RWPE2 (cell line): ENCODE results near the gene CCDC120.

ENCODE experiments used
- ATAC-seq: fragments of 200-7000 bp; cut with Tn5 transposase; 3 replicates; pipeline ENCODE4 v1.9.1; 2021; ENCODE audit warnings: low read depth
- DNase-seq: peaks from one replicate; pipeline ENCODE4 v3.0.0-alpha.2; 2020; ENCODE audit warnings: low spot score
- H3K27ac ChIP-seq: fragments of 450-650 bp; 2 replicates; pipeline ENCODE4 v1.5.1; 2017; ENCODE audit warnings: mild to moderate bottlenecking; ENCODE audit not compliant: poor library complexity, severe bottlenecking
- H3K27me3 ChIP-seq: fragments of 250-450 bp; sonication (Bioruptor Pico); 2 replicates; pipeline ENCODE4 v1.5.1; 2021; ENCODE audit warnings: mild to moderate bottlenecking, moderate library complexity; ENCODE audit not compliant: insufficient read depth, poor library complexity, severe bottlenecking
- H3K36me3 ChIP-seq: fragments of 250-450 bp; sonication (Bioruptor Pico); 2 replicates; pipeline ENCODE4 v1.5.1; 2020; ENCODE audit warnings: low read depth, mild to moderate bottlenecking, moderate library complexity
- H3K4me1 ChIP-seq: fragments of 250-450 bp; sonication (Bioruptor Pico); 2 replicates; pipeline ENCODE4 v1.5.1; 2021; ENCODE audit warnings: mild to moderate bottlenecking, moderate library complexity; ENCODE audit not compliant: insufficient read depth, poor library complexity, severe bottlenecking
- H3K4me3 ChIP-seq: fragments of 250-450 bp; sonication (Bioruptor Pico); 2 replicates; pipeline ENCODE4 v1.5.1; 2021; ENCODE audit warnings: mild to moderate bottlenecking, moderate library complexity; ENCODE audit not compliant: severe bottlenecking
- H3K9me3 ChIP-seq: fragments of 250-450 bp; sonication (Bioruptor Pico); 2 replicates; pipeline ENCODE4 v1.5.1; 2021; ENCODE audit warnings: mild to moderate bottlenecking, moderate library complexity; ENCODE audit not compliant: severe bottlenecking
- CTCF ChIP-seq: fragments of 450-650 bp; IDR thresholded peaks from one replicate; pipeline ENCODE4 v1.5.1; 2017; ENCODE audit warnings: mild to moderate bottlenecking, moderate library complexity; ENCODE audit not compliant: poor library complexity, severe bottlenecking

The CCDC120 gene

GRCh38 chrX:49053223-49054072 lies 5.4 kb upstream of the CCDC120 start:
- peak; percentile 74 for ATAC-seq

GRCh38 chrX:49054073-49054762 lies 4.6 kb upstream of the CCDC120 start:
- DNase-seq (no peak), ATAC-seq (no peak)
- H3K4me3 ChIP-seq = peak overlapping the region; percentile 48
- H3K9me3 ChIP-seq = no peaks in the 10 kb centered on the region
- no peak for TF ChIP-seq CTCF
- peak overlapping the region; percentile 61 for H3K27ac ChIP-seq
- no peaks in the 10 kb centered on the region for H3K27me3 ChIP-seq
- no peaks in the 10 kb centered on the region for H3K36me3 ChIP-seq
- no peaks in the 10 kb centered on the region for H3K4me1 ChIP-seq

More at GRCh38 chrX:49053223-49054072, 5.4 kb upstream of the CCDC120 start:
- Histone ChIP-seq H3K4me3 (peak overlapping the region; percentile 48), H3K36me3 (no peaks in the 10 kb centered on the region), H3K9me3 (no peaks in the 10 kb centered on the region), H3K27me3 (no peaks in the 10 kb centered on the region), H3K4me1 (no peaks in the 10 kb centered on the region), H3K27ac (peak overlapping the region; percentile 61)
- no peak for DNase-seq
- no peak for TF ChIP-seq CTCF

- DNase-seq (no peak), ATAC-seq (peak; percentile 60; the same call in 2 of the 3 replicates)
- TF ChIP-seq CTCF = no peak
- Histone ChIP-seq H3K27ac (peak overlapping the region; percentile 85), H3K36me3 (peaks cover 14% of the 10 kb centered on the region), H3K4me3 (peak overlapping the region; percentile 49), H3K4me1 (no peaks in the 10 kb centered on the region), H3K27me3 (no peaks in the 10 kb centered on the region), H3K9me3 (no peaks in the 10 kb centered on the region)
Observed at GRCh38 chrX:49059201-49059600, 402 bp downstream of the CCDC120 start.

- peak overlapping the region; percentile 49 for H3K4me3 ChIP-seq
- no peak for TF ChIP-seq CTCF
Observed at GRCh38 chrX:49059681-49060085, 884 bp downstream of the CCDC120 start.

More at GRCh38 chrX:49059681-49060085, 884 bp downstream of the CCDC120 start:
- ATAC-seq (peak; percentile 59), DNase-seq (no peak)
- Histone ChIP-seq H3K36me3 (peaks cover 14% of the 10 kb centered on the region), H3K27ac (peak overlapping the region; percentile 85), H3K9me3 (no peaks in the 10 kb centered on the region), H3K4me1 (no peaks in the 10 kb centered on the region), H3K27me3 (no peaks in the 10 kb centered on the region)
